HUES48 (cell line): ENCODE measurements around the gene RWDD1.
A peak's percentile ranks its signal among the peaks of the same experiment; 100 is the strongest.

Experiments used
- H3K27ac ChIP-seq: one replicate; pipeline ENCODE4 v1.7.0; 2013; ENCODE audit warnings: low read depth, low read length, inconsistent platforms
- H3K27me3 ChIP-seq: 2 replicates; pipeline ENCODE4 v1.6.1; 2013; ENCODE audit warnings: mild to moderate bottlenecking, low read length; ENCODE audit not compliant: control insufficient read depth, insufficient read depth
- H3K36me3 ChIP-seq: 2 replicates; pipeline ENCODE4 v1.6.1; 2013; ENCODE audit warnings: low read length; ENCODE audit not compliant: control insufficient read depth, insufficient read depth
- H3K4me1 ChIP-seq: 2 replicates; pipeline ENCODE4 v1.6.1; 2013; ENCODE audit warnings: mild to moderate bottlenecking, low read length; ENCODE audit not compliant: control insufficient read depth, insufficient read depth
- H3K4me3 ChIP-seq: 2 replicates; pipeline ENCODE4 v1.5.1; 2013; ENCODE audit warnings: mild to moderate bottlenecking, low read depth, low read length
- H3K9ac ChIP-seq: 2 replicates; pipeline ENCODE4 v1.6.1; 2013; ENCODE audit warnings: mild to moderate bottlenecking, low read depth, low read length, moderate library complexity
- H3K9me3 ChIP-seq: 2 replicates; pipeline ENCODE4 v1.6.1; 2013; ENCODE audit warnings: low read length; ENCODE audit not compliant: control insufficient read depth, insufficient read depth

Gene RWDD1

GRCh38 chr6:116611056-116611455 lies 39.8 kb downstream of the RWDD1 start:
- no peaks in the 10 kb centered on the region for H3K27me3 ChIP-seq
- H3K36me3 ChIP-seq, result no peaks in the 10 kb centered on the region
- H3K4me1 ChIP-seq, result peaks cover 11% of the 10 kb centered on the region; the same call in 1 of the 2 replicates
- H3K9me3 ChIP-seq, result no peaks in the 10 kb centered on the region
- H3K9ac ChIP-seq, result no peak overlapping the region
- no peak overlapping the region for H3K27ac ChIP-seq
- no peak overlapping the region for H3K4me3 ChIP-seq

- peaks cover 18% of the 10 kb centered on the region for H3K27me3 ChIP-seq
- H3K9me3 ChIP-seq, result no peaks in the 10 kb centered on the region
- peak within 1 kb of the TSS; percentile 98 for H3K4me3 ChIP-seq
- H3K27ac ChIP-seq, result peak within 1 kb of the TSS; percentile 81
- peak within 1 kb of the TSS; percentile 96 for H3K9ac ChIP-seq
- H3K4me1 ChIP-seq, result peaks cover 10% of the 10 kb centered on the region; the same call in 1 of the 2 replicates
- no peaks in the 10 kb centered on the region for H3K36me3 ChIP-seq
Observed at GRCh38 chr6:116615937-116616736, 44.8 kb downstream of the RWDD1 start, which contains the start of gene RSPH4A. Gene RSPH4A, plus strand, starts transcription at chr6:116616479. Its CDS starts 145 bp downstream, at chr6:116616624.

- Histone ChIP-seq H3K9ac (0 out of 2 replicates have a peak overlapping the region, but pooled peaks have one; percentile 8), H3K27ac (no peak overlapping the region), H3K4me3 (peak overlapping the region; percentile 98)
Observed at GRCh38 chr6:116616737-116617053, 45.4 kb downstream of the RWDD1 start.

GRCh38 chr6:116624036-116624805 lies 52.9 kb downstream of the RWDD1 start:
- Histone ChIP-seq H3K4me3 (no peak overlapping the region), H3K9me3 (no peaks in the 10 kb centered on the region), H3K27ac (no peak overlapping the region), H3K36me3 (no peaks in the 10 kb centered on the region), H3K9ac (no peak overlapping the region), H3K27me3 (no peaks in the 10 kb centered on the region), H3K4me1 (no peaks in the 10 kb centered on the region)

More at GRCh38 chr6:116616737-116617053, 45.4 kb downstream of the RWDD1 start:
- Histone ChIP-seq H3K27me3 (peaks cover 18% of the 10 kb centered on the region), H3K4me1 (peaks cover 6% of the 10 kb centered on the region; the same call in 1 of the 2 replicates), H3K9me3 (no peaks in the 10 kb centered on the region), H3K36me3 (no peaks in the 10 kb centered on the region)

GRCh38 chr6:116625872-116626271 lies 54.6 kb downstream of the RWDD1 start:
- Histone ChIP-seq H3K4me3 (no peak overlapping the region), H3K9ac (no peak overlapping the region), H3K4me1 (no peaks in the 10 kb centered on the region), H3K27ac (no peak overlapping the region), H3K27me3 (no peaks in the 10 kb centered on the region), H3K9me3 (no peaks in the 10 kb centered on the region), H3K36me3 (no peaks in the 10 kb centered on the region)

- Histone ChIP-seq H3K9ac (no peak overlapping the region), H3K27ac (no peak overlapping the region)
Observed at GRCh38 chr6:116629563-116629981, 58.3 kb downstream of the RWDD1 start.

GRCh38 chr6:116631379-116631990 lies 60.2 kb downstream of the RWDD1 start:
- no peaks in the 10 kb centered on the region for H3K27me3 ChIP-seq
- no peak overlapping the region for H3K27ac ChIP-seq
- no peaks in the 10 kb centered on the region for H3K9me3 ChIP-seq
- H3K36me3 ChIP-seq, result peaks cover 8% of the 10 kb centered on the region; the same call in 1 of the 2 replicates
- no peak overlapping the region for H3K4me3 ChIP-seq
- H3K9ac ChIP-seq, result no peak overlapping the region
- H3K4me1 ChIP-seq, result no peaks in the 10 kb centered on the region

More at GRCh38 chr6:116629563-116629981, 58.3 kb downstream of the RWDD1 start:
- Histone ChIP-seq H3K4me3 (no peak overlapping the region), H3K36me3 (no peaks in the 10 kb centered on the region), H3K9me3 (no peaks in the 10 kb centered on the region), H3K4me1 (no peaks in the 10 kb centered on the region), H3K27me3 (no peaks in the 10 kb centered on the region)

GRCh38 chr6:116633685-116634084 lies 62.4 kb downstream of the RWDD1 start:
- Histone ChIP-seq H3K9ac (no peak overlapping the region), H3K36me3 (peaks cover 14% of the 10 kb centered on the region; the same call in 1 of the 2 replicates), H3K27me3 (no peaks in the 10 kb centered on the region), H3K27ac (no peak overlapping the region), H3K4me3 (no peak overlapping the region), H3K4me1 (no peaks in the 10 kb centered on the region), H3K9me3 (peaks cover 6% of the 10 kb centered on the region; the same call in 1 of the 2 replicates)
